H9 (cell line): ENCODE results near the gene TXNDC8. TPM values are rescaled to one million over a fixed set of nuclear protein-coding genes. Genes with fewer than 3 reads are reported as not detected.
A peak's percentile ranks its signal among the peaks of the same experiment; 100 is the strongest.

Experiments used
- DNase-seq: peaks from one replicate; pipeline ENCODE4 v3.0.0-alpha.2; 2017
- H2AFZ ChIP-seq: one replicate; pipeline ENCODE4 v1.6.1; 2013; ENCODE audit warnings: mild to moderate bottlenecking, low read length, control low read depth, moderate library complexity
- H2AK5ac ChIP-seq: 2 replicates; pipeline ENCODE4 v1.6.1; 2013; ENCODE audit warnings: low read length, control low read depth, mixed read lengths; ENCODE audit not compliant: insufficient read length
- H2BK120ac ChIP-seq: one replicate; pipeline ENCODE4 v1.6.1; 2013; ENCODE audit warnings: low read depth, mild to moderate bottlenecking, low read length, control low read depth, inconsistent platforms; ENCODE audit not compliant: poor library complexity, severe bottlenecking
- H2BK12ac ChIP-seq: 2 replicates; pipeline ENCODE4 v1.6.1; 2013; ENCODE audit warnings: low read length, control low read depth, mixed read lengths, low read depth; ENCODE audit not compliant: insufficient read length
- H2BK15ac ChIP-seq: 2 replicates; pipeline ENCODE4 v1.6.1; 2013; ENCODE audit warnings: low read depth, low read length, control low read depth
- H2BK20ac ChIP-seq: one replicate; pipeline ENCODE4 v1.6.1; 2013; ENCODE audit warnings: low read depth, mild to moderate bottlenecking, low read length, control low read depth, inconsistent platforms; ENCODE audit not compliant: poor library complexity, severe bottlenecking
- H2BK5ac ChIP-seq: 2 replicates; pipeline ENCODE4 v1.6.1; 2013; ENCODE audit warnings: low read length, control low read depth, mixed read lengths; ENCODE audit not compliant: insufficient read length
- H3K14ac ChIP-seq: 2 replicates; pipeline ENCODE4 v1.6.1; 2013; ENCODE audit warnings: low read length, control low read depth; ENCODE audit not compliant: insufficient read depth
- H3K18ac ChIP-seq: 2 replicates; pipeline ENCODE4 v1.6.1; 2013; ENCODE audit warnings: low read depth, mild to moderate bottlenecking, mixed read lengths, low read length, control low read depth; ENCODE audit not compliant: insufficient read length
- H3K23ac ChIP-seq: 2 replicates; pipeline ENCODE4 v1.6.1; 2013; ENCODE audit warnings: low read length, control low read depth, mixed read lengths, low read depth; ENCODE audit not compliant: insufficient read length
- H3K23me2 ChIP-seq: 2 replicates; pipeline ENCODE4 v1.6.1; 2013; ENCODE audit warnings: low read depth, mild to moderate bottlenecking, mixed read lengths, low read length, control low read depth; ENCODE audit not compliant: insufficient read length, poor library complexity, severe bottlenecking
- H3K27ac ChIP-seq: 2 replicates; pipeline ENCODE4 v1.5.1; 2013; ENCODE audit warnings: low read length, control low read depth, mixed read lengths, low read depth; ENCODE audit not compliant: insufficient read length
- H3K27me3 ChIP-seq: 2 replicates; pipeline ENCODE4 v1.6.1; 2013; ENCODE audit warnings: low read length, control low read depth, inconsistent platforms; ENCODE audit not compliant: insufficient read depth
- H3K4ac ChIP-seq: 2 replicates; pipeline ENCODE4 v1.6.1; 2013; ENCODE audit warnings: low read depth, mild to moderate bottlenecking, control low read depth, inconsistent platforms, low read length, moderate library complexity
- H3K4me1 ChIP-seq: 2 replicates; pipeline ENCODE4 v1.6.1; 2013; ENCODE audit warnings: low read length, control low read depth, inconsistent platforms; ENCODE audit not compliant: insufficient read depth
- H3K4me2 ChIP-seq: 2 replicates; pipeline ENCODE4 v1.6.1; 2013; ENCODE audit warnings: low read length, control low read depth, mixed read lengths; ENCODE audit not compliant: insufficient read length, insufficient read depth
- H3K56ac ChIP-seq: 2 replicates; pipeline ENCODE4 v1.6.1; 2013; ENCODE audit warnings: low read depth, mild to moderate bottlenecking, mixed read lengths, low read length, control low read depth; ENCODE audit not compliant: insufficient read length
- H3K79me1 ChIP-seq: 2 replicates; pipeline ENCODE4 v1.6.1; 2013; ENCODE audit warnings: low read depth, mild to moderate bottlenecking, moderate library complexity, low read length, control low read depth, inconsistent platforms; ENCODE audit not compliant: insufficient read depth, poor library complexity, severe bottlenecking
- H3K79me2 ChIP-seq: 2 replicates; pipeline ENCODE4 v1.6.1; 2013; ENCODE audit warnings: low read length, control low read depth, inconsistent platforms; ENCODE audit not compliant: insufficient read depth
- H3K9ac ChIP-seq: 2 replicates; pipeline ENCODE4 v1.6.1; 2013; ENCODE audit warnings: low read length, control low read depth, mixed read lengths; ENCODE audit not compliant: insufficient read length; ENCODE audit errors: extremely low read depth
- H3K9me3 ChIP-seq: one replicate; pipeline ENCODE4 v1.6.1; 2013; ENCODE audit warnings: low read depth, low read length, inconsistent platforms; ENCODE audit not compliant: control insufficient read depth
- H3T11ph ChIP-seq: one replicate; pipeline ENCODE4 v1.6.1; 2013; ENCODE audit warnings: mild to moderate bottlenecking, low read length, control low read depth, inconsistent platforms
- H4K20me1 ChIP-seq: one replicate; pipeline ENCODE4 v1.6.1; 2013; ENCODE audit not compliant: control insufficient read depth, insufficient read length, insufficient read depth
- H4K5ac ChIP-seq: 2 replicates; pipeline ENCODE4 v1.6.1; 2013; ENCODE audit warnings: low read depth, mild to moderate bottlenecking, mixed read lengths, low read length, control low read depth; ENCODE audit not compliant: insufficient read length
- H4K8ac ChIP-seq: replicated peaks from 2 replicates; pipeline ENCODE4 v1.6.1; 2013; ENCODE audit warnings: low read length, control low read depth, mixed read lengths, low read depth; ENCODE audit not compliant: insufficient read length
- H4K91ac ChIP-seq: 2 replicates; pipeline ENCODE4 v1.6.1; 2013; ENCODE audit warnings: low read depth, mild to moderate bottlenecking, moderate library complexity, mixed read lengths, low read length, control low read depth; ENCODE audit not compliant: insufficient read length
- H3K27ac Mint-ChIP-seq, 3 experiments: 2 replicates in 2 of 3; 3 replicates in 1 of 3; pipeline ENCODE4 v1.8.0; 2020 to 2021; ENCODE audit warnings: mixed read lengths in 3 of 3, mild to moderate bottlenecking in 1 of 3, moderate library complexity in 1 of 3
- H3K27me3 Mint-ChIP-seq: 2 replicates; pipeline ENCODE4 v1.8.0; 2021; ENCODE audit warnings: low read depth, mild to moderate bottlenecking, moderate library complexity, mixed read lengths
- H3K36me3 Mint-ChIP-seq, 3 experiments: 2 replicates in 2 of 3; 3 replicates in 1 of 3; pipeline ENCODE4 v1.8.0; 2020 to 2021; ENCODE audit warnings: low read depth in 3 of 3, mixed read lengths in 3 of 3; ENCODE audit not compliant: insufficient read depth in 1 of 3
- H3K4me1 Mint-ChIP-seq, 2 experiments: 2 replicates each; pipeline ENCODE4 v1.8.0; 2020; ENCODE audit warnings: mixed read lengths in 2 of 2
- H3K4me3 Mint-ChIP-seq, 2 experiments: 2 replicates in 1 of 2; 3 replicates in 1 of 2; pipeline ENCODE4 v1.8.0; 2020 to 2021; ENCODE audit warnings: mild to moderate bottlenecking in 2 of 2, mixed read lengths in 2 of 2, moderate library complexity in 1 of 2
- H3K9me3 Mint-ChIP-seq, 2 experiments: 2 replicates in 1 of 2; 3 replicates in 1 of 2; pipeline ENCODE4 v1.8.0; 2020; ENCODE audit warnings: mild to moderate bottlenecking in 2 of 2, mixed read lengths in 2 of 2, moderate library complexity in 1 of 2
- CTCF ChIP-seq: fragments of 200-600 bp; sonication (generic); conservative IDR thresholded peaks from 3 replicates; pipeline ENCODE4 v1.8.0; 2021; ENCODE audit warnings: antibody characterized with exemption, mild to moderate bottlenecking
- WGBS: extraction: QIAGEN DNeasy Blood & Tissue Kit; methylation state at CpG from one replicate; pipeline ENCODE4 v1.1.7; 2013; ENCODE audit warnings: missing lambda C conversion rate, low lambda C conversion rate, mixed read lengths; ENCODE audit not compliant: insufficient read length; ENCODE audit errors: extremely low coverage; 5-methylcytosine and 5-hydroxymethylcytosine counted together
- total RNA-seq: library from RNA; stranded (reverse); gene quantifications from 2 replicates; pipeline ENCODE4 v1.2.1, GENCODE V29; 2021

TXNDC8 gene
- total RNA-seq, 1 experiment from 2014 or later, result not detected

- no CpG with 5 or more reads among the region's 2 CpGs for WGBS
- Histone ChIP-seq H3T11ph (no peak overlapping the region), H3K27ac (no peak overlapping the region)
Measured at GRCh38 chr9:110254500-110254899, 83.2 kb downstream of the TXNDC8 start.

More at GRCh38 chr9:110254500-110254899, 83.2 kb downstream of the TXNDC8 start:
- H2BK20ac ChIP-seq, result no peak overlapping the region
- no peak overlapping the region for H4K91ac ChIP-seq
- peak overlapping the region; percentile 7 for H3K9ac ChIP-seq
- H3K23ac ChIP-seq, result no peak overlapping the region
- H2BK12ac ChIP-seq, result no peak overlapping the region
- H3K4ac ChIP-seq, result no peak overlapping the region
- H2BK120ac ChIP-seq, result no peak overlapping the region
- no peak overlapping the region for H3K56ac ChIP-seq
- H3K23me2 ChIP-seq, result peaks cover 4% of the 10 kb centered on the region
- peak overlapping the region; percentile 90 for H3K4me2 ChIP-seq
- peaks cover 33 to 42% of the 10 kb centered on the region in 2 experiments for H3K4me1 Mint-ChIP-seq
- no peak overlapping the region for H2AFZ ChIP-seq
- H3K79me2 ChIP-seq, result peaks cover 32% of the 10 kb centered on the region; the same call in 1 of the 2 replicates
- no peak overlapping the region for H4K8ac ChIP-seq
- peak overlapping the region; percentile 92 to 93 for H3K4me3 Mint-ChIP-seq
- H3K27ac Mint-ChIP-seq, result 0 out of 7 replicates have a peak overlapping the region, but pooled peaks of 1 of the 3 experiments have one; percentile 2
- 0 out of 2 replicates have a peak, but pooled peaks cover 2% of the 10 kb centered on the region for H3K27me3 Mint-ChIP-seq
- TF ChIP-seq CTCF, result no peak
- H3K4me1 ChIP-seq, result peaks cover 9% of the 10 kb centered on the region
- no peak overlapping the region for H2AK5ac ChIP-seq
- H2BK5ac ChIP-seq, result no peak overlapping the region
- no peak for DNase-seq
- peaks cover 0 to 2% of the 10 kb centered on the region in 2 experiments; a peak in 1 of 5 replicates for H3K9me3 Mint-ChIP-seq
- no peak overlapping the region for H4K5ac ChIP-seq
- no peaks in the 10 kb centered on the region for H3K79me1 ChIP-seq
- no peak overlapping the region for H2BK15ac ChIP-seq
- H3K27me3 ChIP-seq, result no peaks in the 10 kb centered on the region
- no peaks in the 10 kb centered on the region for H3K9me3 ChIP-seq
- H3K36me3 Mint-ChIP-seq, result peaks cover 9 to 20% (median 10%) of the 10 kb centered on the region in 3 experiments
- no peak overlapping the region for H3K18ac ChIP-seq
- no peak overlapping the region for H3K14ac ChIP-seq
- no peaks in the 10 kb centered on the region for H4K20me1 ChIP-seq

Other genes starting within 250 kb of the TXNDC8 start
- not detected in 2 replicates for gene C9orf152, start 129.7 kb downstream of the TXNDC8 start, total RNA-seq
- 280 and 282 TPM in 2 replicates for gene TXN, start 81.4 kb downstream of the TXNDC8 start, total RNA-seq
- gene SVEP1, start 241.9 kb upstream of the TXNDC8 start, total RNA-seq, result 0.17 and 0.24 TPM in 2 replicates